HL-60 (cell line): ENCODE data around the gene MAP3K5.

ENCODE experiments used
- GABPA ChIP-seq: IDR thresholded peaks from 2 replicates; pipeline ENCODE4 v1.6.1; 2012; ENCODE audit warnings: low read depth
- POLR2AphosphoS5 ChIP-seq: IDR thresholded peaks from 2 replicates; pipeline ENCODE4 v1.6.1; 2012; ENCODE audit warnings: low read depth
- SPI1 ChIP-seq: IDR thresholded peaks from 2 replicates; pipeline ENCODE4 v1.6.1; 2012; ENCODE audit warnings: low read depth, mild to moderate bottlenecking, borderline replicate concordance
- TF ChIP-seq, protein P1 (sequence below): IDR thresholded peaks from 2 replicates; pipeline ENCODE4 v1.6.1; 2012; ENCODE audit warnings: low read depth; ENCODE audit not compliant: insufficient replicate concordance
- TF ChIP-seq, protein P2 (sequence below): IDR thresholded peaks from one replicate; pipeline ENCODE4 v1.5.1; 2011; ENCODE audit warnings: low read length, control low read depth, inconsistent platforms; ENCODE audit not compliant: insufficient read depth

DNA sequence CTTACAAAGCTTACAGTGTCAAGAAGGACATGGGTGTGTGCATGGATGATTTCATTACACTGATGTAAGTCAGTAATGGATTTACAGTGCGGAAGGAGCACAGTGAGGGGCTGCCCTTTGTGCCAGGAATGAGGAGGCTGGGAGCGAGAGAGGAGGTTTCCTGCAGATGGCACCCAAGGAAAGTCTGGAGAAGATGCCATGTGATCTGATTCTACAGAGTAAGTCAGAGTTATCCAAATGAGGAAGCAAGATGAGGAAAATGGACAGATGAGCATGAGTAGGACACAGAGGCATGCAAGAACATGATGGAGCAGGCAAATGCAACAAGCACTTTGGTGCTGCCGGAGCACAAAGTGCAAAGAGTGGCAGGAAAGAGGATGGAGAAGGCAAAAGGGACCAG lies 271.8 kb downstream of the MAP3K5 start:
- TF ChIP-seq, protein P1, sequence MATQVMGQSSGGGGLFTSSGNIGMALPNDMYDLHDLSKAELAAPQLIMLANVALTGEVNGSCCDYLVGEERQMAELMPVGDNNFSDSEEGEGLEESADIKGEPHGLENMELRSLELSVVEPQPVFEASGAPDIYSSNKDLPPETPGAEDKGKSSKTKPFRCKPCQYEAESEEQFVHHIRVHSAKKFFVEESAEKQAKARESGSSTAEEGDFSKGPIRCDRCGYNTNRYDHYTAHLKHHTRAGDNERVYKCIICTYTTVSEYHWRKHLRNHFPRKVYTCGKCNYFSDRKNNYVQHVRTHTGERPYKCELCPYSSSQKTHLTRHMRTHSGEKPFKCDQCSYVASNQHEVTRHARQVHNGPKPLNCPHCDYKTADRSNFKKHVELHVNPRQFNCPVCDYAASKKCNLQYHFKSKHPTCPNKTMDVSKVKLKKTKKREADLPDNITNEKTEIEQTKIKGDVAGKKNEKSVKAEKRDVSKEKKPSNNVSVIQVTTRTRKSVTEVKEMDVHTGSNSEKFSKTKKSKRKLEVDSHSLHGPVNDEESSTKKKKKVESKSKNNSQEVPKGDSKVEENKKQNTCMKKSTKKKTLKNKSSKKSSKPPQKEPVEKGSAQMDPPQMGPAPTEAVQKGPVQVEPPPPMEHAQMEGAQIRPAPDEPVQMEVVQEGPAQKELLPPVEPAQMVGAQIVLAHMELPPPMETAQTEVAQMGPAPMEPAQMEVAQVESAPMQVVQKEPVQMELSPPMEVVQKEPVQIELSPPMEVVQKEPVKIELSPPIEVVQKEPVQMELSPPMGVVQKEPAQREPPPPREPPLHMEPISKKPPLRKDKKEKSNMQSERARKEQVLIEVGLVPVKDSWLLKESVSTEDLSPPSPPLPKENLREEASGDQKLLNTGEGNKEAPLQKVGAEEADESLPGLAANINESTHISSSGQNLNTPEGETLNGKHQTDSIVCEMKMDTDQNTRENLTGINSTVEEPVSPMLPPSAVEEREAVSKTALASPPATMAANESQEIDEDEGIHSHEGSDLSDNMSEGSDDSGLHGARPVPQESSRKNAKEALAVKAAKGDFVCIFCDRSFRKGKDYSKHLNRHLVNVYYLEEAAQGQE, result no peak
- TF ChIP-seq, protein P2, sequence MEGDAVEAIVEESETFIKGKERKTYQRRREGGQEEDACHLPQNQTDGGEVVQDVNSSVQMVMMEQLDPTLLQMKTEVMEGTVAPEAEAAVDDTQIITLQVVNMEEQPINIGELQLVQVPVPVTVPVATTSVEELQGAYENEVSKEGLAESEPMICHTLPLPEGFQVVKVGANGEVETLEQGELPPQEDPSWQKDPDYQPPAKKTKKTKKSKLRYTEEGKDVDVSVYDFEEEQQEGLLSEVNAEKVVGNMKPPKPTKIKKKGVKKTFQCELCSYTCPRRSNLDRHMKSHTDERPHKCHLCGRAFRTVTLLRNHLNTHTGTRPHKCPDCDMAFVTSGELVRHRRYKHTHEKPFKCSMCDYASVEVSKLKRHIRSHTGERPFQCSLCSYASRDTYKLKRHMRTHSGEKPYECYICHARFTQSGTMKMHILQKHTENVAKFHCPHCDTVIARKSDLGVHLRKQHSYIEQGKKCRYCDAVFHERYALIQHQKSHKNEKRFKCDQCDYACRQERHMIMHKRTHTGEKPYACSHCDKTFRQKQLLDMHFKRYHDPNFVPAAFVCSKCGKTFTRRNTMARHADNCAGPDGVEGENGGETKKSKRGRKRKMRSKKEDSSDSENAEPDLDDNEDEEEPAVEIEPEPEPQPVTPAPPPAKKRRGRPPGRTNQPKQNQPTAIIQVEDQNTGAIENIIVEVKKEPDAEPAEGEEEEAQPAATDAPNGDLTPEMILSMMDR, result no peak
- TF ChIP-seq SPI1 (no peak), POLR2AphosphoS5 (no peak), GABPA (no peak)
